Activated T-cell treated with anti-CD3 and anti-CD28 coated beads for 1 hour (primary cell): ENCODE measurements around the gene ME3.

Source experiments
- DNase-seq: peaks from one replicate; pipeline ENCODE4 v3.0.0-alpha.2; 2020; ENCODE audit warnings: low read depth

ME3 gene

DNA sequence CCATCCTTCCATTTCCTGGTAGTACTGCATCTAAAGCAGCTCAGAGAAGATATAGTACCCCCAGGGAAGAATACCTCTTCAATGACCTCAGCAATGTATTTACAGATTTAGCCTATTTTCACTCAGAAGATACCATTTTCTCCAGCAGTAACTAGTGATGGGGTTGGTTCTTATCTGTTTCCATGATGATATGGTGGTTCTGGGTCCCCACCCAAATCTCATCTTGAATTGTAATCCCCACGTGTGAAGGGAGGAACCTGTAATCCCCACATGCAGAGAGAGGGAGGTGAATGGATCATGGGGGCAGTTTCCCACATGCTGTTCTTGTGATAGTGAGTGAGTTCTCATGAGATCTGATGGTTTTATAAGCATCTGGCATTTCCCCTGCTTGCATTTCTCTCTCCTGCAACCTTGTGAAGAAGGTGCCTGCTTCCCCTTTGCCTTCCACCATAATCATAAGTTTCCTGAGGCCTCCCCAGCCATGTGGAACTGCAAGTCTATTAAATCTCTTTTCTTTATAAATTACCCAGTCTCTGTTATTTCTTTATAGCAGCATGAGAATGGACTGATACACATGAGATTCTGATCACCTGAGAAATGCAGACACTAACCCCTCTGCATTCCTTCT is 158.6 kb downstream of the ME3 start:
- DNase-seq: no peak

GRCh38 chr11:86513138-86513537 is 159.3 kb downstream of the ME3 start:
- no peak for DNase-seq

DNA sequence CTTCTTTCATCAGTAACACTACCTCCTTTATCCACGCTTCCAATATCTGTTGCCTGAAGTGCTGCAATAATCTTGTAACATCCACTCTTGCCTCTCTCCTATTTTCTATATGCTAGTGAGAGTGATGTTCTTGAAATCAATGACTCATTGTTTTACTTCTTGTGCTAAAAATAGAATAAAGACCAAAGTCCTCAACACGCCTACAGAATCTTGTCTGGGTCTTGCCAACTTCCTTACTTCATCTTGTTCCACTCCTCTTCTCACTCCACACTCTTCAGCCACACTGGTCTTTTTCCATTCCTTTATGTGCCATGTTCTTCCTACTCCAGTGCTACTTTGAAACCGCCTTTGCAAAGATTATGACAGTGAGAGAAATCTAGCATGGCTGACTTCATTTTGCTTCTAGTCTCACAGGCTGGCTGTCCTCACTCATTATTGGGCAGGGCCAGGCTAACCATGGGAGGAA is 161.3 kb downstream of the ME3 start:
- no peak for DNase-seq

DNA sequence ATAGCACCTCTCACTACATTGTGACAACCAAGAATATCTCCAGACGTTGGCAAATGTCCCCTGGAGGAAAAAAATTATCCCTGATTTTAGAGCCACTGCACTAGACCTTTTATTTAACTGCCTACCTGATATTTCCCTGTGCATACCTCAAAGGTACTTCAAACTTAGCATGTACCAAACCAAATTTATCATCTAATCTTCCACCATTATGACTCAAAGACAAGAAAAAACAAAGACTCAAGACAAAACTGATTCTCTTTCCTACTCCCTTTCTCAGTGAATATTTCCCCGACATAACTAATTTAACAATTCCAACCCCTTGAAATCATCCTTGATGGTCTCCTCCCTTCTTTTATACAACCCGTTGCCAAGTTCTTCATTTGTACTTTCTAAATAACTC is 161.7 kb downstream of the ME3 start:
- DNase-seq: no peak

DNA sequence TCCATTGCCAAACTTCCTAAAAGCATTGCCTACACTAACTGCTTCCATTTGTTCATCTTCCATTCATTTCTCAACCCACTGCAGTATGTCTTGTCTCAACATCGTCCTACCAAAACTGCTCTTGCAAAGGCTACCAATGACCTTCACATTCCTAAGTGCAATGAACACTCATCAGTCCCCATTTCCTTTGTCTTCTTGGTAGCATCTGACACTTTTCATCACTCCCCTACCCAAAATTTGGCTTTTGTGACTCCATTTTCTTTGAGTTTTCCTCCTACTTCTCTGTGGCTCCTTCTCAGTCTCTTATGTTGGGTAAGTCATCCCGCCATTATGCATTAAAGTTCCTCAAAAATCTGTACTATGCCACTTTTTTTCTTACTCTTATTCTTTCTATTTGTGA is 162.3 kb downstream of the ME3 start:
- no peak for DNase-seq

GRCh38 chr11:86509588-86509974 is 162.8 kb downstream of the ME3 start:
- DNase-seq: no peak

- no peak for DNase-seq
Measured at GRCh38 chr11:86508604-86509587, 163.5 kb downstream of the ME3 start.

- DNase-seq: no peak
Measured at GRCh38 chr11:86507249-86507845, 165.1 kb downstream of the ME3 start.

DNA sequence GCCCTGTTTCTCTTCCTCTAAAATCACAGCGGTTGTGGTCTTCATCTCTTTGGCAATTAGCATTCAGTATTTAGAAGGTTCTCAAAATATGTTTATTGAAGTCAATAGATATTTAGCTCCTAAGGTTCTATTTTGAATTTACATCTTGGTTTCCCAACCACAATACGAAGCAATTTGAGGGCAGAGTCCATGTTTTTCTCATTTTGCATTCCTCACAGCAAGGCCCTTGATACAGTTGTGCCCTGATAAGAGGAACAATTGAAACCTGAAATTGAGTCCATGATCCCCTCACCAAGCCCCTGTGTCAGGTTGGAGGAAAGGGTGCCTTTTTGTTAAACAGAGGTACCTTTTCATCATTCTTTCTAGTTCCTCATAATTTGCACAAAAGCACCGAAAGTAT is 166.2 kb downstream of the ME3 start:
- no peak for DNase-seq

DNA sequence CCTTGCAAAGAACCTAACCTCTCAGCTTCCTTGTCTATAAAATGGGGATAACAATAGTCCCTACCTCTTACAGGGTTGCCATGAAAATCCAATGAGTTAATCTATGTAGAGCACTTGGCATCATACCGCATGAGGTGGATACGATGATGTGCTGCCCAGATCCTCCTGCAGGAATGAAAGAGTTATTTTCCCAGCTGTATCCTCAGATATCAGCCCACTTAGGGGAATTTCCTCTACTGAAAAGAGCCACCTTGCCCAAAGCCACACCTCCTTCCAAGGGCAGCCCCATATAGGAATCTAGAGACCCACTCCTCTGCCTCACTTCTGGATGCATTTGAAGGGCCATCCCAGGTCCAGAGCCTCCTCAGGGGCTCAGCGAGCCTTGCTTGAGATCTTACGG is 169.3 kb downstream of the ME3 start:
- DNase-seq: no peak

DNA sequence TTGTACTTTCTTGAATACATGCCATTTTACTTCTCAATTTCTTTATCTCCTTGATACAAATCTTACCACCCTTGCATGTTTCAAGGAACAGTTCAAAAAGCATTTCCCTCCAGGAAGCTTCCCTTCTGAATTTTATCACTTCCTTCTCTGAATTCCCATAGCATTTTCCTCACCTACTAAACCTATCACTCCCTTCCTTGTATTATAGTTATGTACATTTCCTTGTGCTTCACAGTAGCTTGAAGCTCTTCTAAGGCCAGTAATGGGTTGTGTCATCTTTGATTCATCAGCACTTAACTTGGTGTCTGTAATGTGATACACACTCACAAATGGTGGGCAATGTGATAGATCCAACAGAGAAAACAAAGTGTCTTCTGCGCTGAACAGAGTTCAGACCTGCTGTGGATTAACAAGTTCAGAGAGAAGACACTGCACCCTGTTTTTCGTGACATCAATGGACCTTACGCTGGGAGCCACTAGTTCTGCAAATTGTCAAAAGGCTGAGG is 170.2 kb downstream of the ME3 start:
- no peak for DNase-seq

- DNase-seq: no peak
Measured at GRCh38 chr11:86500500-86501140, 171.8 kb downstream of the ME3 start.

DNA sequence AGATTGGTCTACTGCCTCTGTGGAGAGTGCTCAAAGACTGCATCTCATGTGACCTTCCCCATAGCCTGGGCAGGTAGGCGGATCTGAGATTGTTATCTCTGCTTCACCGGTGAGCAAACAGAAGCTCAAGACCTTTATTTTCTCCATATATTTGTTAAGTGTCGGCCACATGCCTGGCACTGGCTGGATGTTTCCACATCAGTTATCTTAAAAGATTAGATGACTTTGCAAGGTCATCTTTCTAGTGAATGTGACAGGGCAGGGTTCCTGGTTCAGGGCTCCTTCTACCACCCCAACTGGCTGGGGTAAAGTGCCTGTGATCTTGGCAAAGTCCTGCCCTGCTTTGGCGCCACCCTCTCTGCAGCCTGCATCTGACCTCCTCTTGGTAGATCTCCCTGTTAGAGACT is 172.7 kb downstream of the ME3 start:
- no peak for DNase-seq

DNA sequence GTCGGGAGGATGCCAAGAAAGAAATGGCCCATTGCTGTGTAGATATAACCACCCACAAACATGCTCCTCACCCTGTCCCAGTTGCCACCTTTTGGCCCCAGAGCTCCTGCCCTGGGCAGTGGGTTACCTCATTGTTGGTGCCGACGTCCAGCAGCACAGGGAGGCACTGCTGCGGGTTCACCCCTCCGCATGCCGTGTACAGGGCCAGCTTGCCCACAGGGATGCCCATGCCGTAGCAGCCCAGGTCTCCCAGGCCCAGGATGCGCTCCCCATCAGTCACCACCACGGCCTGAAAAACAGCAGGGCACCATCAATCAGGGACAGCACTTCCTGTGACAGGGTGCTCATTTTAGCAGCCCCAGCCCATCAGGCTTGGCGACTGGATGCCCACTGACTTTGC is 174.6 kb downstream of the ME3 start:
- no peak for DNase-seq

- no peak for DNase-seq
Measured at GRCh38 chr11:86497310-86497709, 175.1 kb downstream of the ME3 start.

GRCh38 chr11:86495351-86495750 is 177.1 kb downstream of the ME3 start:
- DNase-seq: no peak

- DNase-seq: no peak
Measured at GRCh38 chr11:86492370-86493010, 179.9 kb downstream of the ME3 start.

DNA sequence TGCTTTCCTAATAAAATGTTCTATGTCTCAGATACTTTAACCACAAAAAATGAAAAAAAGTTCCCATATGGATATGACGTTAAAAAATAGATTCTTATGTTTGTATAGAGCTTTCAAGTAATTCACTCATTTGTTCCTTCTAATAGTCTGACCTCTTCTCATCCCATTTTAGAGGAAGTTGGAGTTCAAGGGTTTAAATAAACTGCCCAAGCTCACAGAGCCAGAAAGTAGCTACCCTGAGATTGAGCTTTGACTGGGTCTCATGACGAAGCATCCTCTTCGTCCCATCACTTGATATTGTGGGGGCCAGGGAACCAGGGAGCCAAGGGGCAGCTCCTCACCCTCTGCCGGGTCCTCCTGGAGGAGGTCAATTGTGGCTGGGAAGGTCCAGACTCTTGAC is 181.4 kb downstream of the ME3 start:
- DNase-seq: no peak

- no peak for DNase-seq
Measured at GRCh38 chr11:86490582-86490981, 181.8 kb downstream of the ME3 start.

DNA sequence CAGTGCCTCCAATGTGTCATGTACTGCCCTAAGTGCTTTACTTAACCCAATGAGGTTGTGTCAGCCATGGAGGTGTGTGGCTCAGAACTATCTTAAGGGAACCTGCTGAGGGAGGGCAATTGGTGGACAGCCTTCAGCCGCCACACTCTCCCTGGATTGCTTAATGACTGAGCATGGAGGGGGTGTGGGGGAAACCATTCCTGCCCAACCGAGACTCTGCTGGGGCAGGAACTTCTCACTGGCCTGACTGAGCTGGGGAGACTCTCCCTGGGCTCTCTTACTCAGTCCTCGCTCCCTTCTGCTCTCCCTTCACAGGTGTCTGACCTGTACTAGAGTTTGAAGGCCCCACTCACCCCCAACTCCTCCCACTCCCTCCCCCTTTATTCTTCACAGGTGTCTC is 183.0 kb downstream of the ME3 start:
- no peak for DNase-seq

DNA sequence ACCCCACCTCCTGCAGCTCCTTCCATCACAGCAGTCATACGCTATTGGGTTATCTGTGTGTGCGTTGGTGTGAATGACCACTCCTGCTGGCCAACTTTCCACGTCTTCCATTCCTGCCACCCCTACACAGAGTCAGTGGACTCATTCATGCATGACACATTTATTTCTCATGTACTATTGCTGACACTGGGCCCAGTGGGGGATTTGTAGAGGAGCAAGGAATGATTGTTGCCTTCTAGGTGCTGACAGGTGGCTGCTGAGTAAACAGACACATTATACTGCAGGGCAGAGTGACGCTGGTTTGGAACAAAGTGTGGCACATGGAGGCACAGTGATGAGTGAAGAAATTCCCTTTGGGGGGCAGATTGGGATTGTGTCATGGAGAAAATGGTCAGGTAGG is 183.9 kb downstream of the ME3 start:
- no peak for DNase-seq

DNA sequence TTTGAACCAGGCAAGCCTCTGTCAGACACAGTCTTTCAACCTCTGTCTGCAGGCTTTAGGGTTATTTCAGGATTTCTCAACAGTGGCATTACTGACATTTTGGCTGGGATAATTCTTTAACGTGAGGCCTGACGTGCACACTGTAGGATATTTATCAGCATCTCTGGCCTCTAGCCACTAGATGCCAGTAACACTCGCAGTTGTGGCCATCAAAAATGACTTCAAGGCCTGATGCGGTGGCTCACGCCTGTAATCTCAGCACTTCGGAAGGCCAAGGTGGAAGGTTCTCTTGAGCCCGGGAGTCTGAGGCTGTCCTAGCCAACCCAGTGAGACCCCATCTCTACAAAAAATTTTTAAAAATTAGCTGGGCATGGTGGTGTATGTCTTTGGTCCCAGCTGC is 184.7 kb downstream of the ME3 start:
- no peak for DNase-seq
